GM21825 (cell line): ENCODE measurements around the gene ATF7.

Experiments
- ATAC-seq: cut with Tn5 transposase; IDR thresholded peaks from one replicate; pipeline ENCODE4 v1.9.1; 2021; ENCODE audit warnings: mild to moderate bottlenecking, moderate library complexity; ENCODE audit not compliant: unreplicated experiment

ATF7 gene

GRCh38 chr12:53464685-53465418 lies 161.3 kb downstream of the ATF7 start:
- no peak for ATAC-seq

- ATAC-seq, result no peak
Measured at GRCh38 chr12:53463802-53464560, 162.2 kb downstream of the ATF7 start.

- ATAC-seq, result no peak
Measured at GRCh38 chr12:53462935-53463334, 163.2 kb downstream of the ATF7 start.

- no peak for ATAC-seq
Measured at GRCh38 chr12:53461591-53461990, 164.6 kb downstream of the ATF7 start.

- no peak for ATAC-seq
Measured at GRCh38 chr12:53461059-53461458, 165.1 kb downstream of the ATF7 start.

- no peak for ATAC-seq
Measured at GRCh38 chr12:53459097-53459496, 167.1 kb downstream of the ATF7 start.
